HCT116 (cell line): ENCODE data around the gene RTN4RL1. TPM values are rescaled to one million over a fixed set of nuclear protein-coding genes. Genes with fewer than 3 reads are reported as not detected.

Experiments
- ATAC-seq: fragments of 200-7000 bp; cut with Tn5 transposase; 2 replicates; pipeline ENCODE4 v1.9.1; 2020; ENCODE audit warnings: mild to moderate bottlenecking, moderate library complexity
- BruUV-seq: library from RNA; stranded (reverse); fragments of 400-500 nt; replicated peaks from 2 replicates; lab custom pipeline; 2021; lab: Mats Ljungman, UMichigan
- CTCF ChIA-PET: fragments of 300-600 bp; sonication (Branson Sonifier 250); formaldehyde crosslinking; loops from one replicate; lab custom pipeline; 2021; ENCODE audit warnings: antibody characterized with exemption; lab: Charles Lee
- POLR2A ChIA-PET: fragments of 300-600, 350-600 bp; sonication (Branson Sonifier 250); formaldehyde crosslinking; loops from one replicate; lab custom pipeline; 2021; ENCODE audit warnings: antibody characterized with exemption; lab: Charles Lee
- RAD21 ChIA-PET, 2 experiments: fragments of 300-600 bp; sonication (Branson Sonifier 250); formaldehyde crosslinking; loops; one replicate each; lab custom pipeline; 2023; ENCODE audit warnings: low total read pairs in 2 of 2; ENCODE audit not compliant: uncharacterized antibody in 2 of 2, unreplicated experiment in 2 of 2, low non-redundant PET in 1 of 2; lab: Charles Lee
- DNase-seq: peaks from one replicate; pipeline ENCODE4 v3.0.0-alpha.2; 2010; ENCODE audit warnings: low read depth, low spot score
- H2AFZ ChIP-seq: fragments of 200-600 bp; shearing (Covaris generic), sonication (generic); 2 replicates; pipeline ENCODE4 v1.6.1; 2017; ENCODE audit warnings: low read depth, mixed run types, mixed read lengths, antibody characterized with exemption, low read length; ENCODE audit not compliant: poor library complexity, severe bottlenecking
- H3K27ac ChIP-seq: 2 replicates; pipeline ENCODE4 v1.5.1; 2012; ENCODE audit warnings: low read depth, low read length
- H3K27me3 ChIP-seq: fragments of 200-600 bp; sonication (generic); 2 replicates; pipeline ENCODE4 v1.6.1; 2016; ENCODE audit warnings: mixed run types, low read length, mixed read lengths; ENCODE audit not compliant: insufficient read depth
- H3K36me3 ChIP-seq, 2 experiments: fragments of 200-500 bp in 1 of 2; fragments of 200-600 bp in 1 of 2; sonication (Bioruptor generic) in 1 of 2; sonication (generic) in 1 of 2; 2 replicates each; pipeline versions ENCODE4 v1.5.1 to v1.6.1; 2014 to 2016; ENCODE audit warnings: low read length in 2 of 2, inconsistent platforms in 1 of 2, mixed read lengths in 1 of 2, mixed run types in 1 of 2; ENCODE audit not compliant: insufficient read depth in 2 of 2, control insufficient read depth in 1 of 2
- H3K4me1 ChIP-seq, 2 experiments: fragments of 200-600 bp in 1 of 2; sonication (generic) in 1 of 2; 2 replicates each; pipeline versions ENCODE4 v1.5.1 to v1.6.1; 2012 to 2017; ENCODE audit warnings: low read length in 2 of 2, inconsistent platforms in 1 of 2, mild to moderate bottlenecking in 1 of 2, mixed read lengths in 1 of 2, mixed run types in 1 of 2, moderate library complexity in 1 of 2; ENCODE audit not compliant: insufficient read depth in 2 of 2, control insufficient read depth in 1 of 2
- H3K4me2 ChIP-seq: fragments of 200-600 bp; sonication (generic); 2 replicates; pipeline ENCODE4 v1.6.1; 2017; ENCODE audit warnings: mixed run types, low read length, mixed read lengths
- H3K4me3 ChIP-seq, 2 experiments: fragments of 200-600 bp in 1 of 2; sonication (generic) in 1 of 2; replicated peaks in 1 of 2; 2 replicates each; pipeline ENCODE4 v1.5.1; 2011 to 2016; ENCODE audit warnings: low read length in 2 of 2, control low read depth in 1 of 2, low read depth in 1 of 2, mild to moderate bottlenecking in 1 of 2, mixed read lengths in 1 of 2, mixed run types in 1 of 2
- H3K79me2 ChIP-seq: fragments of 200-600 bp; sonication (generic); 2 replicates; pipeline ENCODE4 v1.6.1; 2017; ENCODE audit warnings: mild to moderate bottlenecking, mixed run types, low read length, moderate library complexity, mixed read lengths; ENCODE audit not compliant: insufficient read depth
- H3K9ac ChIP-seq: fragments of 200-600 bp; sonication (generic); 2 replicates; pipeline ENCODE4 v1.6.1; 2016; ENCODE audit warnings: low read length, mixed read lengths
- H3K9me2 ChIP-seq: fragments of 200-600 bp; sonication (generic), shearing (Covaris generic); 2 replicates; pipeline ENCODE4 v1.6.1; 2017; ENCODE audit warnings: mixed run types, mild to moderate bottlenecking, moderate library complexity; ENCODE audit not compliant: insufficient read depth
- H3K9me3 ChIP-seq, 2 experiments: fragments of 200-500 bp in 1 of 2; fragments of 200-600 bp in 1 of 2; sonication (Bioruptor generic) in 1 of 2; sonication (generic) in 1 of 2; 2 replicates each; pipeline ENCODE4 v1.6.1; 2014 to 2017; ENCODE audit warnings: low read length in 2 of 2, mixed read lengths in 2 of 2, inconsistent platforms in 1 of 2, low read depth in 1 of 2, mild to moderate bottlenecking in 1 of 2, mixed run types in 1 of 2, moderate library complexity in 1 of 2; ENCODE audit not compliant: control insufficient read depth in 1 of 2, insufficient read depth in 1 of 2
- H4K20me1 ChIP-seq: fragments of 200-600 bp; sonication (generic), shearing (Covaris generic); 2 replicates; pipeline ENCODE4 v1.6.1; 2017; ENCODE audit warnings: mixed run types, mild to moderate bottlenecking, moderate library complexity; ENCODE audit not compliant: insufficient read depth
- POLR2A ChIP-seq: IDR thresholded peaks from 2 replicates; pipeline ENCODE4 v1.7.0; 2011; ENCODE audit warnings: borderline replicate concordance; ENCODE audit not compliant: insufficient read depth, insufficient read length; ENCODE audit errors: extremely low read depth
- RAD21 ChIP-seq: IDR thresholded peaks from 2 replicates; pipeline ENCODE4 v1.6.1; 2012; ENCODE audit warnings: low read depth, mild to moderate bottlenecking
- SRF ChIP-seq: IDR thresholded peaks from 2 replicates; pipeline ENCODE4 v1.6.1; 2012; ENCODE audit warnings: low read depth
- ZBTB33 ChIP-seq: IDR thresholded peaks from 2 replicates; pipeline ENCODE4 v1.6.1; 2011; ENCODE audit warnings: mild to moderate bottlenecking, low read length, moderate library complexity; ENCODE audit not compliant: insufficient replicate concordance; ENCODE audit errors: extremely low read depth
- ZFX ChIP-seq: fragments of 450-650 bp; IDR thresholded peaks from 2 replicates; pipeline ENCODE4 v1.6.1; 2017
- intact Hi-C: fragments of 100-400 bp; cut with micrococcal nuclease; formaldehyde crosslinking; loops from 2 replicates; pipeline ENCODE4 v1.10.0; 2022
- total RNA-seq: library from RNA; stranded (reverse); gene quantifications from one replicate; pipeline ENCODE4 v1.2.1, GENCODE V29; 2021; ENCODE audit not compliant: unreplicated experiment

RTN4RL1 gene
- total RNA-seq, 1 experiment from 2014 or later = 3.7 TPM

- POLR2A ChIA-PET = no interaction called here
These were observed 26.9 kb upstream of the RTN4RL1 start for GRCh38 chr17:2051933-2052559.

More at GRCh38 chr17:2051933-2052559, 26.9 kb upstream of the RTN4RL1 start:
- no peak overlapping the region for H3K27ac ChIP-seq
- H3K4me1 ChIP-seq = peaks cover 10 to 32% of the 10 kb centered on the region in 2 experiments
- TF ChIP-seq ZFX (no peak), ZBTB33 (no peak), SRF (no peak), RAD21 (no peak), POLR2A (no peak)
- no peak overlapping the region for H3K4me2 ChIP-seq
- H3K27me3 ChIP-seq = no peaks in the 10 kb centered on the region
- no peak for ATAC-seq
- H3K4me3 ChIP-seq = no peak overlapping the region
- DNase-seq = no peak
- RAD21 ChIA-PET = no interaction called here
- no peaks in the 10 kb centered on the region for H3K36me3 ChIP-seq
- BruUV-seq = no TSS peak
- H3K9ac ChIP-seq = no peak overlapping the region
- intact Hi-C loops = no loop called here
- H3K9me3 ChIP-seq = no peaks in the 10 kb centered on the region
- no peaks in the 10 kb centered on the region for H3K79me2 ChIP-seq
- H3K9me2 ChIP-seq = no peaks in the 10 kb centered on the region
- CTCF ChIA-PET = no interaction called here
- no peaks in the 10 kb centered on the region for H4K20me1 ChIP-seq
- H2AFZ ChIP-seq = no peak overlapping the region
